ENCODE results near the gene NLE1. TPM values are rescaled to one million over a fixed set of nuclear protein-coding genes. Genes with fewer than 3 reads are reported as not detected.

The NLE1 gene
- total and polyA plus RNA-seq, 2 donors (not counting 1 experiment from before 2014, with no cell fraction given): 16.5 to 17.5 TPM

DNA sequence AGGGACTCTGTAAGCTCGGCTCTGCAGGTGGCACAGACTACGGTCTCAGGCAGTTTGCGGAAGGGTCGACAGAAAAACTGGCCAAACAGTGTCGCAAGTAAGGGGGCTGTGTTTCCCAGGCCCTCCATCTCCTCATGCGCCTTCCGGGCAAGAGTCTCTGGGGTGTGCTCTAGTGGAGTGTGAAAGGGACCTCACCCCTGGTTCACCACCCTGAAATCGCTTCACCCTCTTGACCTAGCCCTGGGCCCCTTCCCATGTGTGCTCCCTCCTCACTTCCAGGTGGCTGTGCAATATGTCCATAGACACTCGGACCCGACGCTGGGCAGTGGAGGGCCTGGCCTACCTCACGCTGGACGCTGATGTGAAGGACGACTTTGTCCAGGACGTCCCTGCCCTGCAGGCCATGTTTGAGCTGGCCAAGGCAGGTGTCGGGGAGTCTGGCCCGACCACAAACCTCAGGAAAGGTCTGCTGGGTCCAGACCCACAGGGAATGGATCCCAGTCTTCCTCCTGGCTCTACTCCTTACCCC lies 27.8 kb upstream of the NLE1 start:
- intact Hi-C loops (cut with micrococcal nuclease): loop anchor here (2.0 kb wide), 1 partner anchor 143 kb away; no protein-coding TSS in a partner anchor
- no peak overlapping the region for H2AFZ ChIP-seq (ENCODE audit: insufficient read depth, low read depth, low read length, poor library complexity, severe bottlenecking)

More for the DNA sequence above, 27.8 kb upstream of the NLE1 start:
- CTCF ChIA-PET: interaction anchor here (1.1 to 2.7 kb wide), 6 partner anchors 364 to 578 kb away, joined by 3 to 16 read pairs (median 4); partner anchors contain the start of gene SLFN12L
- Histone ChIP-seq H3K79me2 (ENCODE audit: control insufficient read depth, insufficient read depth, low read length) (no peaks in the 10 kb centered on the region), H3K27ac (ENCODE audit: low read length in 2 of 2) (no peak overlapping the region), H3K27me3 (replicated peaks in 1 of 4; ENCODE audit: control extremely low read depth in 1 of 4, control insufficient read depth in 3 of 4, insufficient read depth in 4 of 4, low read length in 3 of 4) (peaks cover 0 to 9% (median 0%) of the 10 kb centered on the region in 4 experiments), H3K9me3 (ENCODE audit: control extremely low read depth in 1 of 3, control insufficient read depth in 2 of 3, insufficient read depth in 1 of 3, low read length in 2 of 3) (no peaks in the 10 kb centered on the region), H3K9ac (ENCODE audit: low read length) (no peak overlapping the region), H3K36me3 (replicated peaks in 1 of 2; ENCODE audit: control extremely low read depth in 1 of 2, control insufficient read depth in 1 of 2, extremely low read depth in 1 of 2, insufficient read depth in 2 of 2, low read length in 1 of 2) (no peaks in the 10 kb centered on the region), H4K20me1 (ENCODE audit: control insufficient read depth, insufficient read depth, low read length, poor library complexity, severe bottlenecking) (no peaks in the 10 kb centered on the region), H3K4me1 (ENCODE audit: control insufficient read depth in 2 of 2, insufficient read depth in 2 of 2, low read length in 2 of 2) (no peaks in the 10 kb centered on the region), H3K4me3 (ENCODE audit: control extremely low read depth in 1 of 5, extremely low read depth in 1 of 5, insufficient read depth in 1 of 5, low read depth in 2 of 5, low read length in 4 of 5) (no peak overlapping the region), H3K4me2 (replicated peaks; ENCODE audit: low read depth, low read length, poor library complexity, severe bottlenecking) (no peak overlapping the region)
- POLR2A ChIA-PET: no interaction called here
- H3K4me3 Mint-ChIP-seq: no peak overlapping the region
- peaks cover 25% of the 10 kb centered on the region for H3K27me3 Mint-ChIP-seq
- no peaks in the 10 kb centered on the region for H3K4me1 Mint-ChIP-seq
- WGBS (ENCODE audit: insufficient coverage): 92% methylated on average over 11 of the region's 17 CpGs
- H3K27ac Mint-ChIP-seq: peak overlapping the region; percentile 26
- DNase-seq (no peak), ATAC-seq (ENCODE audit: low read depth) (no peak)
- H3K9me3 Mint-ChIP-seq (ENCODE audit: insufficient read depth): no peaks in the 10 kb centered on the region
- TF ChIP-seq CTCF (IDR thresholded peaks at IDR 0.05) (no peak), EZH2 (IDR thresholded peaks at IDR 0.05; ENCODE audit: borderline replicate concordance, insufficient read depth, low read depth, low read length, poor library complexity, severe bottlenecking) (no peak)

All from B cell (primary cell).